ENCODE measurements around the gene PTGDR2.

GRCh38 chr11:60844045-60844869 lies 11.5 kb downstream of the PTGDR2 start:
- TF ChIP-seq CTCF (IDR thresholded peaks at IDR 0.05) (no peak), POLR2A (IDR thresholded peaks at IDR 0.05) (no peak), POLR2AphosphoS5 (IDR thresholded peaks at IDR 0.05) (no peak)

All from breast epithelium (tissue), 3 donors.